Psoas muscle (tissue), 8 donors: ENCODE measurements around the gene MEIS2. TPM values are rescaled to one million over a fixed set of nuclear protein-coding genes. Genes with fewer than 3 reads are reported as not detected.

ENCODE experiments used
- ATAC-seq, 4 donors: fragments of 200-7000 bp; cut with Tn5 transposase; one replicate each; pipeline ENCODE4 v1.9.1; 2020; ENCODE audit warnings: moderate library complexity in 3 of 4, mild to moderate bottlenecking in 2 of 4
- DNase-seq, 2 donors: peaks; one replicate each; pipeline ENCODE4 v3.0.0-alpha.2; 2020
- H3K27ac ChIP-seq: fragments of 200-600 bp; one replicate; pipeline ENCODE4 v1.8.0; 2022
- H3K27me3 ChIP-seq, 3 donors: fragments of 200-600 bp in 1 of 3; one replicate each; pipeline versions ENCODE4 v1.6.1 to v1.8.0; 2013 to 2022; ENCODE audit warnings: low read length in 2 of 3, mild to moderate bottlenecking in 2 of 3, moderate library complexity in 1 of 3; ENCODE audit not compliant: insufficient read depth in 3 of 3
- H3K36me3 ChIP-seq, 2 donors: fragments of 200-600 bp in 1 of 2; one replicate each; pipeline versions ENCODE4 v1.6.1 to v1.8.0; 2013 to 2022; ENCODE audit warnings: low read depth in 1 of 2, mild to moderate bottlenecking in 1 of 2, moderate library complexity in 1 of 2; ENCODE audit not compliant: insufficient read depth in 1 of 2
- H3K4me1 ChIP-seq: fragments of 200-600 bp; one replicate; pipeline ENCODE4 v1.8.0; 2022
- H3K4me3 ChIP-seq: fragments of 200-600 bp; one replicate; pipeline ENCODE4 v1.8.0; 2022; ENCODE audit warnings: mild to moderate bottlenecking
- H3K9me3 ChIP-seq: fragments of 200-600 bp; one replicate; pipeline ENCODE4 v1.8.0; 2022
- CTCF ChIP-seq: fragments of 200-600 bp; IDR thresholded peaks from one replicate; pipeline ENCODE4 v1.8.0; 2022; ENCODE audit warnings: antibody characterized with exemption
- WGBS, 3 donors: extraction: QIAGEN DNeasy Blood & Tissue Kit; methylation state at CpG; one replicate each; pipeline versions ENCODE4 v1.1.6 to v1.1.7; 2013; 5-methylcytosine and 5-hydroxymethylcytosine counted together
- intact Hi-C, 2 donors: fragments of 100-400 bp; cut with DNase I; formaldehyde crosslinking; loops; one replicate each; pipeline versions ENCODE4 v1.11.0 to v1.14.2; 2022
- polyA plus RNA-seq, 3 donors: library from polyadenylated mRNA; stranded (reverse); fragments of 200-250 nt; gene quantifications; one replicate each; pipeline ENCODE4 v1.2.3, GENCODE V29; 2013
- total RNA-seq, 4 donors: library from RNA; stranded (reverse); fragmentation: NEBNext Ultra II Directional in 2 of 4; extraction: Animal tissue kit (Norgen Biotek cat#: 25700) in 2 of 4; gene quantifications; one replicate each; pipeline versions ENCODE4 v1.2.1 to v1.2.4, GENCODE V29; 2021 to 2023
- donor health status: healthy with polysubstance abuse.
- donor health status: DM: no; HTN: no; CAD: no; lungs with moderate emphysema.
- donor health status: Bipolar disorder and iron deficiency.
- donor health status: healthy.
- donor health status: DM: yes; HTN: yes; CAD: no.
- donor health status: DM: no; HTN: no; CAD: no.
- donor health status: DM: no; HTN: no; CAD: no.
- donor health status: DM: yes; HTN: yes; CAD: no.

The MEIS2 gene
- total and polyA plus RNA-seq, 7 donors: 0.42 to 24.3 (median 1.9) TPM

DNA sequence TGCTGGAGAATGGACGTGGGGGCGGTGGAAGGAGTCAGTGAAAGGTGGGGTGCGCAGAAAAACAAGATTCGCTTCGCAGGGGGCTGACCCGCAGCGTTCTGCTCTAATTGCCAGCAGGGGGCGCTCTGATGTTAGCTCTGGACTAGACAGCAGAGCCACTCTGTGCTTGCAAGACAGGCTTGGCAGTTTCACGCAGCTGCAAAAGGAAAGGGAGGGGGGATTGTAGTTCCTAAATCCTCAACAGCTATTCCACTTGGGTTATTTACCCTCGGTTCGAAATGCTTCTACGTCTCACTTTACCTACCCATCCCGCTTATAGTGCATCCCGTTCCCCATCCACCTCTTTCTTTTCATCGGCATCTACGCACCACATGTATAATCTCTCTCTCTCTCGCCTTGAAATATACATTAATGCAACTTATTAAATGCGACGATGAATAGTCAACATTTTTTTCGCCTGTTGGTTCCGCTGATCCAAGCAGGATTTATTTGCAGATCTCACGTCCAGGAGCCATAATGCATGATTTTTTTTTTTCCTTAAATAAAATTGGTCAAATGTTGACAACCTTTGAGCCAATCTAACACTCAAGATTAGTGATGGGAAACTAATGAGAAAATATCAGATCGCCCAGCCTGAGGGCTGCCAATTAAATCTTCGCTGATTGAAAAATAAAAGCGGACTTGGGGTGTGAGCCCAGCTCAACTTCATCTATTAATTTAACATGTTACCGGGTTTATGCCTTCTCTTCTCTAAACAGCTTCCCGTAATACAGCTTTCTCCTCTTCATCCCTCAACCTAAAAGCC lies 216.4 kb downstream of the MEIS2 start:
- no peak overlapping the region for H3K27ac ChIP-seq
- H3K36me3 ChIP-seq: no peaks in the 10 kb centered on the region
- peak; percentile 87 to 88 for DNase-seq
- H3K9me3 ChIP-seq: no peaks in the 10 kb centered on the region
- H3K4me1 ChIP-seq: peaks cover 15% of the 10 kb centered on the region
- intact Hi-C loops: loop anchor here (2.0 to 10.0 kb wide), 5 partner anchors 221 to 379 kb away; partner anchors contain the start of gene MEIS2 (in 1 of the 2)
- peak overlapping the region; percentile 31 for H3K4me3 ChIP-seq
- WGBS, 3 donors: 14 to 17% (median 16%) methylated on average over 27 of the region's 27 CpGs
- TF ChIP-seq CTCF: peak; percentile 69
- ATAC-seq: peak; percentile 73 to 92 (median 78)
- peaks cover 13 to 98% (median 43%) of the 10 kb centered on the region in 3 donors for H3K27me3 ChIP-seq

DNA sequence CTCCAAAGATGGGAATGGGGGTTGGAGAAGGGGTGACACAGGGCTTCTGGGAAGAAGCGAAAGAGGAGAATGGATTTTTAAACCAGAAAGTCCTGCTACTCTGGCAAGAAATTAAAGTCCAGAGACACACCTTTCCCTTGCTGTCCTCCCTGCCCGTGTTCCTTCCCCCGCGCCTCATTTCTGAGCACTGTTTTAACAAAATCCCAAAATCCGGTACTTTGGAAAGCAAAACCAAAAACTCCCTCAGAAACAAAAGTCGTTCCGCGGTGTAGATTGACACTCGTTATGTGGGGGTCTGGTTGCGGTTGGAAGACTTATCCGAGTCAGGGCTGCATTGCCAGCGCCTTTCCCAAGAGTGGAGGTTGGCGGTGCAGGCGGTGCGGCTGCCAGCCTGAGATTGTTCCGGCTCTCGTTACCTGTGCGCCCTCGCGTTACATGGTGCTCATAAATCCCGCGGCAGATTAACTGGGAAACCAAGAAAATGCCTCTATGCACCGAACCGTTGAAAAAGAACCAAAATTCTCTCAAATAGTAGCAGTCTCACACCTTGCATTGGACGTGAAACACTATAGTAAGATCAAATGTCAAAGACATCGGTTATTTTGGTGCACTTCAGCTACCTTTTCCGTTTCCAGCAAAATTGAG lies 217.7 kb downstream of the MEIS2 start:
- no peaks in the 10 kb centered on the region for H3K9me3 ChIP-seq
- peak overlapping the region; percentile 36 for H3K4me3 ChIP-seq
- DNase-seq (peak in 1 of 2 donors; percentile 28), ATAC-seq (peak in 2 of 4 donors; percentile 25 to 27)
- TF ChIP-seq CTCF: no peak
- H3K4me1 ChIP-seq: peaks cover 15% of the 10 kb centered on the region
- no peak overlapping the region for H3K27ac ChIP-seq
- H3K27me3 ChIP-seq: peaks cover 13 to 95% (median 39%) of the 10 kb centered on the region in 3 donors
- H3K36me3 ChIP-seq: no peaks in the 10 kb centered on the region
- intact Hi-C loops: loop anchor here (5.0 to 10.0 kb wide), 4 partner anchors 222 to 378 kb away; partner anchors contain the start of gene MEIS2 (in 1 of the 2)
- WGBS, 3 donors: 6 to 7% (median 6%) methylated on average over 27 of the region's 27 CpGs

GRCh38 chr15:36882056-36882455 lies 218.3 kb downstream of the MEIS2 start:
- Histone ChIP-seq H3K27ac (no peak overlapping the region), H3K4me1 (peaks cover 15% of the 10 kb centered on the region), H3K9me3 (no peaks in the 10 kb centered on the region), H3K4me3 (no peak overlapping the region), H3K36me3 (no peaks in the 10 kb centered on the region), H3K27me3 (peaks cover 13 to 93% (median 35%) of the 10 kb centered on the region in 3 donors)
- intact Hi-C loops: loop anchor here (5.0 to 10.0 kb wide), 4 partner anchors 223 to 377 kb away; partner anchors contain the start of gene MEIS2 (in 1 of the 2)
- no peak for TF ChIP-seq CTCF
- 21 to 30% (median 21%) methylated on average over 5 of the region's 5 CpGs for WGBS, 3 donors
- ATAC-seq: no peak
- no peak for DNase-seq

GRCh38 chr15:36881516-36881915 lies 218.8 kb downstream of the MEIS2 start:
- H3K4me1 ChIP-seq: peaks cover 15% of the 10 kb centered on the region
- ATAC-seq (no peak), DNase-seq (no peak)
- peaks cover 13 to 89% (median 35%) of the 10 kb centered on the region in 3 donors for H3K27me3 ChIP-seq
- TF ChIP-seq CTCF: no peak
- H3K27ac ChIP-seq: no peak overlapping the region
- 33 to 36% (median 34%) methylated on average over 2 of the region's 2 CpGs for WGBS, 3 donors
- no peaks in the 10 kb centered on the region for H3K36me3 ChIP-seq
- no peak overlapping the region for H3K4me3 ChIP-seq
- H3K9me3 ChIP-seq: no peaks in the 10 kb centered on the region
- intact Hi-C loops: loop anchor here (5.0 to 10.0 kb wide), 4 partner anchors 223 to 377 kb away; partner anchors contain the start of gene MEIS2 (in 1 of the 2)
